ENCODE data around the gene NKX2-8.

- TF ChIP-seq GATA2 (IDR thresholded peaks at IDR 0.05; ENCODE audit: low read depth, low read length) (no peak), GATA3 (IDR thresholded peaks at IDR 0.05; ENCODE audit: low read depth, low read length) (no peak)
Observed at GRCh38 chr14:36588788-36589187, 6.4 kb upstream of the NKX2-8 start.

Data from SH-SY5Y (cell line).